Chondrocyte (in vitro differentiated cells): Measurements from ENCODE around the gene COL12A1. TPM values are rescaled to one million over a fixed set of nuclear protein-coding genes. Genes with fewer than 3 reads are reported as not detected.

Source experiments
- DNase-seq: peaks from one replicate; pipeline ENCODE4 v3.0.0; 2021; ENCODE audit warnings: mixed read lengths, low spot score
- H3K27ac Mint-ChIP-seq: one replicate; pipeline ENCODE4 v1.8.0; 2021; ENCODE audit warnings: mild to moderate bottlenecking, moderate library complexity, mixed read lengths; ENCODE audit not compliant: unreplicated experiment
- H3K27me3 Mint-ChIP-seq: 2 replicates; pipeline ENCODE4 v1.8.0; 2021; ENCODE audit warnings: low read depth, mixed read lengths
- H3K36me3 Mint-ChIP-seq: 2 replicates; pipeline ENCODE4 v1.8.0; 2021; ENCODE audit warnings: low read depth, mixed read lengths
- H3K4me1 Mint-ChIP-seq: 2 replicates; pipeline ENCODE4 v1.8.0; 2021; ENCODE audit warnings: low read depth, mild to moderate bottlenecking, mixed read lengths
- H3K4me3 Mint-ChIP-seq: one replicate; pipeline ENCODE4 v1.8.0; 2021; ENCODE audit warnings: mild to moderate bottlenecking, moderate library complexity, mixed read lengths; ENCODE audit not compliant: unreplicated experiment
- H3K9me3 Mint-ChIP-seq: 2 replicates; pipeline ENCODE4 v1.8.0; 2021; ENCODE audit warnings: low read depth, mixed read lengths
- CTCF ChIP-seq: fragments of 200-600 bp; sonication (generic); IDR thresholded peaks from 2 replicates; pipeline ENCODE4 v1.5.0; 2021; ENCODE audit warnings: antibody characterized with exemption, mild to moderate bottlenecking, moderate library complexity
- total RNA-seq: library from RNA; stranded (reverse); gene quantifications from 3 replicates; pipeline ENCODE4 v1.2.1, GENCODE V29; 2021

Gene COL12A1
- total RNA-seq, 1 donor from 2014 or later, result 2,073 TPM

- no peak for TF ChIP-seq CTCF
- H3K4me1 Mint-ChIP-seq, result peaks cover 48% of the 10 kb centered on the region
- H3K4me3 Mint-ChIP-seq, result no peak overlapping the region
- H3K36me3 Mint-ChIP-seq, result peaks cover 70% of the 10 kb centered on the region
- H3K27me3 Mint-ChIP-seq, result no peaks in the 10 kb centered on the region
- no peak for DNase-seq
- no peaks in the 10 kb centered on the region for H3K9me3 Mint-ChIP-seq
- H3K27ac Mint-ChIP-seq, result no peak overlapping the region
These were observed 70.4 kb downstream of the COL12A1 start for GRCh38 chr6:75135450-75135849.

GRCh38 chr6:75130784-75131183 lies 75.1 kb downstream of the COL12A1 start:
- Mint-ChIP-seq H3K27ac (peak overlapping the region; percentile 78), H3K4me3 (no peak overlapping the region), H3K4me1 (peaks cover 80% of the 10 kb centered on the region), H3K9me3 (no peaks in the 10 kb centered on the region), H3K36me3 (peaks cover 83% of the 10 kb centered on the region), H3K27me3 (no peaks in the 10 kb centered on the region)
- no peak for TF ChIP-seq CTCF
- DNase-seq, result no peak

- peak overlapping the region; percentile 71 for H3K27ac Mint-ChIP-seq
- TF ChIP-seq CTCF, result no peak
- H3K9me3 Mint-ChIP-seq, result no peaks in the 10 kb centered on the region
- no peaks in the 10 kb centered on the region for H3K27me3 Mint-ChIP-seq
- peaks cover 89% of the 10 kb centered on the region for H3K4me1 Mint-ChIP-seq
- H3K36me3 Mint-ChIP-seq, result peaks cover 83% of the 10 kb centered on the region
- no peak overlapping the region for H3K4me3 Mint-ChIP-seq
- no peak for DNase-seq
These were observed 76.8 kb downstream of the COL12A1 start for GRCh38 chr6:75128878-75129570.

GRCh38 chr6:75126518-75126917 lies 79.3 kb downstream of the COL12A1 start:
- peak overlapping the region; percentile 87 for H3K27ac Mint-ChIP-seq
- H3K27me3 Mint-ChIP-seq, result no peaks in the 10 kb centered on the region
- no peak overlapping the region for H3K4me3 Mint-ChIP-seq
- peaks cover 80% of the 10 kb centered on the region for H3K4me1 Mint-ChIP-seq
- H3K9me3 Mint-ChIP-seq, result no peaks in the 10 kb centered on the region
- peaks cover 77% of the 10 kb centered on the region for H3K36me3 Mint-ChIP-seq
- DNase-seq, result no peak
- TF ChIP-seq CTCF, result no peak

- Mint-ChIP-seq H3K27ac (peak overlapping the region; percentile 78), H3K4me1 (peaks cover 79% of the 10 kb centered on the region), H3K36me3 (peaks cover 75% of the 10 kb centered on the region)
These were observed 80.9 kb downstream of the COL12A1 start for GRCh38 chr6:75124983-75125382.

More at GRCh38 chr6:75124983-75125382, 80.9 kb downstream of the COL12A1 start:
- Mint-ChIP-seq H3K9me3 (no peaks in the 10 kb centered on the region), H3K27me3 (no peaks in the 10 kb centered on the region), H3K4me3 (no peak overlapping the region)
- no peak for DNase-seq
- no peak for TF ChIP-seq CTCF
